GM12801 (cell line): ENCODE results near the gene ASIC4.

Experiments used
- TF ChIP-seq, protein P1 (sequence below): IDR thresholded peaks from one replicate; pipeline ENCODE4 v1.5.1; 2011; ENCODE audit warnings: control low read depth; ENCODE audit not compliant: insufficient read length; ENCODE audit errors: extremely low read depth

Gene ASIC4

DNA sequence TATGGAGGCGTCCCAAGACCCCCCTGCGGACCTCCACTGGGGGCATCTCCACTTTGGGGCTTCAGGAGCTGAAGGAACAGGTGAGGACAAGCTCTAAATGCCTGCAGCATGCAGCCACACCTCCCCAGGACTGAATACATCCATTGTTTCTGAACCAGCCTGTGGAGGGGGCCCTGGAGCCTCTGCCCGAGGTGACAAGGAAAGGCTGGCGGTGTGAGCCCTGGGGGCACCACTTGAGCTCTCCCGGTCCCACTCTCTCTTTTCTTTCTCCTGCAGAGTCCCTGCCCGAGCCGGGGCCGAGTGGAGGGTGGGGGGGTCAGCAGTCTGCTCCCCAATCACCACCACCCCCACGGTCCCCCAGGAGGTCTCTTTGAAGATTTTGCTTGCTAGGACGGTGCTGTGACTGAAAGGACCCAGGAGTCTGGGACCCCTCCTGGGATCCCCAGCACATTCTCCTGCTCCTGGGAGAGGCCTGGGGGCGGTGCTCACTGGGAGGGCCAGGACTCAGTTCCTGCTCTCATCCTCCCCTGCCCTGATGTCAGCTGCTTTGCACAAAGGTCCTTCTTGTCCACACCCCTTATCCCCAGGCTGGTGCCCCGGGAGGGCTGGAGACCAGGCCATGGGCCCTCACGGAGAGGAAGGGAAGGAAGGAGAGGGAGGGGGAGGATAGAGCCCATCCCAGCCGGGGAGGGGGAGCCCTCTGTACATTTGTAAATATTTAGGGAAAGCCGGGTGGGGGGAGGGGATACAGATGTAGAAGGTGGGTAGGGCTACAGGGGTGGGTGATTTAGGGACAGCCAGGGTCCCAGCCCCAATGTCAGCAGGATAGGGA lies 23.6 kb downstream of the ASIC4 start:
- TF ChIP-seq, protein P1, sequence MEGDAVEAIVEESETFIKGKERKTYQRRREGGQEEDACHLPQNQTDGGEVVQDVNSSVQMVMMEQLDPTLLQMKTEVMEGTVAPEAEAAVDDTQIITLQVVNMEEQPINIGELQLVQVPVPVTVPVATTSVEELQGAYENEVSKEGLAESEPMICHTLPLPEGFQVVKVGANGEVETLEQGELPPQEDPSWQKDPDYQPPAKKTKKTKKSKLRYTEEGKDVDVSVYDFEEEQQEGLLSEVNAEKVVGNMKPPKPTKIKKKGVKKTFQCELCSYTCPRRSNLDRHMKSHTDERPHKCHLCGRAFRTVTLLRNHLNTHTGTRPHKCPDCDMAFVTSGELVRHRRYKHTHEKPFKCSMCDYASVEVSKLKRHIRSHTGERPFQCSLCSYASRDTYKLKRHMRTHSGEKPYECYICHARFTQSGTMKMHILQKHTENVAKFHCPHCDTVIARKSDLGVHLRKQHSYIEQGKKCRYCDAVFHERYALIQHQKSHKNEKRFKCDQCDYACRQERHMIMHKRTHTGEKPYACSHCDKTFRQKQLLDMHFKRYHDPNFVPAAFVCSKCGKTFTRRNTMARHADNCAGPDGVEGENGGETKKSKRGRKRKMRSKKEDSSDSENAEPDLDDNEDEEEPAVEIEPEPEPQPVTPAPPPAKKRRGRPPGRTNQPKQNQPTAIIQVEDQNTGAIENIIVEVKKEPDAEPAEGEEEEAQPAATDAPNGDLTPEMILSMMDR: no peak

DNA sequence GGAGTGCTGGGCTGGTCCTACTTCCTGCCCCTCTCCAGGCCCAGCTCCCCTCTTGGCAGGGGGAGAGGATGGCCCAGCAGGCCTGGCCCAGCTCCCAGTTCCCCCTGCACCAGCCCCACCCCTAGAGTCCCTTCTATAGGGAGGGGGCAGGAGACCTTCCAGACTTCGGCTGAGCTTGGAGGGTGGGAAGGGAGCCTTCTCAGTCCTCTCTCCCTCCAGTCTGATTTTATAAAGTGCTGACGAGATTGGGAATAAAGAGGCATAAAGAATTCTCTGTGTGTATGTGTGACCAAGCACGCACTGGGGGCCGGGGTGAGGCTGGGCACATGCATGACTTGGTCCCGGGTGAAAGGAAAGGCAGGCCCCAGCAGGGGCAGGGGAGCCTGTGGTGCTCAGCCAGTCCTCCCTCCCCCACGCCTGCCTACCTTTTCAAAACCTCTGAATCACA lies 24.2 kb downstream of the ASIC4 start:
- TF ChIP-seq, protein P1: no peak

DNA sequence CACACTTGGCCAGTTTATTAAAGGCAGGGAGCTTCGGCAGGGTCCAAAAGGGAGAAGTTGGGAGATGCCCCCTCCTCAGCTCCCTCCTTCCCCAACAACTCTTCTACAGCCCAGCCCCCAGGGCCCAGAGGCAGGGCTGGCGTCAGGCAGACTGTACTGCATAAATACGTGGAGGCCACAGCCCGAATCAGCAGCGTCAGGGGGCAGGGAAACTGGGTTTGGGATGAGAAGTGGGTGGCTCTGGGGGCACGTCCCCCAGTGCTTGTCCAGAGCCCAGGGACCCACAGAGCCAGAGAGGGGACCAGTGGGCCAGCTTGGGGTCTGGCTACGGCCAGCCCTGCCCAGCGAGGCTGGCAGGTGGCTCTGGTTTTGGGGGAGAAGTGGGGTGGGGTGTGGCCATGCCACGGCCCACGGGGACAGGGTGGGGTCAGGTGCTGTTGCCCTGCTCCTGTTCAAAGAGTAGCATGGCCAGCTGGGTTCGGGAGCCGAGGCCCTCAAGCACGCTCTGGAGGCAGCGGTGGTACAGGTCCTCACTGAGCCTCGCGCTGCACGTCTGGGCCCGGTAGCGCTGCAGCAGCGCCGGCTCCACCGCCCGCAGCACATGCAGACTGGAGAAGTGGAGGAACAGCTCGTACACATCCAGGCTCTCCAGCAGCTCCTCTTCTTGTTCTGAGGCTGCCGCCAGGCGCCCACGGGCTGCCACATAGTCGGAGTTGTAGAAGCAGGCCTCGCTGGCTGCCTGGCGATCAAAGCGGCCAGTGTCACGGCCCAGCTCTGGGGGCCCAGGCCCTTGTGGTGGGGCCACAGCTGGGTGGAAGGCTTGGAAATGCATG lies 24.9 kb downstream of the ASIC4 start:
- TF ChIP-seq, protein P1: no peak

DNA sequence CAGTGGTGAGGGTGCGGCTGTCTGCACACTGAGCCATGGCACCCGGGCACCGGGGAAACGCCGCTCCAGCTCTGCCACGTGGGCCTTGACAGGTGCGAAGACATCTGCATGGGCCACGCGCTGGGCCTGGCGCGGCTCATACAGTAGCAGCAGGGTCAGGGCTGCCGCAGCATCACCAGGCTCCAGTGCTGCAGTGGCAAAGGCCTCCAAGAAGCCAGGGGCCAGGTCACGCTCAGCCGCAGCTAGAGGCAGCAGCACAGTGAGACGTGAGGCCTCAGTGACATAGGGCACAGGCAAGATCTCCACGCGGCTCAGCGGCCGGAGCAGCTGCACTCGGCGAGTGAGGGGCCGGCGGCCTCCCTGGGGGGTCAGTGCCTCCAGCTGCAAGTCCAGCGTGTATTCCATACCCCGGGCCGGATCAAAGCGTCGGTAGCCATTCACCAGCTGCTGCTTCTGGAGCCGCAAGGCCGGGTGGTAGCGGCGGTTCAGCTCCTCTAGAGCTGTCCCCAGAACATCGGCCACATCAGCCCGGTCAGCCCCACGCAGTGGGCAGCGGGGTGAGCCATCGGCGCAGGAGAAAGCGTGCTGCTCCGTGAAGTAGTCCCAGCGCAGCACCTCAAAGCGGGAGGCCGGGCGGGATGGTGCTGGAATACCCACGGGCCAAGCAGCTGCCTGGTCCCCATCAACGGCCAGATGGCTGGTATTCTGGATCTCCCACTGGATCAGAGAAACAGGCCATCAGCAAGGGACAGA lies 25.8 kb downstream of the ASIC4 start:
- TF ChIP-seq, protein P1: no peak

DNA sequence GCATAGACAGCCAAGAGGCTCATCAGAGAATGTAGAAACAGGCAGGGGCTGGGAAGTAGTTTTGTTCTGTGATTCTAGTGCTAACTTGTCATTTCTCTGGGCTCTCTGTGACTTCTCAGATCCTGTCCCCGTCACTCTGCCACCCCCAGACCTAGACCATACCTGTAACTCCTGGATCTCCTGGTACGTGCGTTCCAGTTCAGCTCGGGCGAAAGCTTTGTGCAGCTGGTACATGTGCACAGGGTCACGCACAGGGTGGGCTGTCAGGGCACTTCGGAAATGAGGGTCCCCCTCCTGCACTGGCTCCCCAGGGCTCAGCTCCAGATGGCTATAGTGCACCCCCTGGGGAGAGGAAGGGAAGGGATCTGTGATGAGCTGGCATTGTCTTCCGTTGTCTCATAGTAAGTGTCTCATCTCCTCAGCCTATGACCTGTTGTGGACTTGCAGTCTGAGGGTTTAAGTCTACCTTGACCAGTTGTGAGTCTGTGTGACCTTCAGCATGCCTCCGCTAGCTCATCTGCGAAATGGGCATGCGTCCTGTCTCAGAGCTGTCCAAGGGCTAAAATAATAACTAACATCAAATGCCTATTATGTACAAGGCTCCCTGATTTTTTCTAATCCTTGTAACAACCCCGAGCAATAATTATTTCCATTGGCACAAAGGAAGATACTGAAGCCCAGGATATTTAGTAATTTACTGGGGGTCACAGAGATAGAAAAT lies 26.7 kb downstream of the ASIC4 start:
- TF ChIP-seq, protein P1: no peak

DNA sequence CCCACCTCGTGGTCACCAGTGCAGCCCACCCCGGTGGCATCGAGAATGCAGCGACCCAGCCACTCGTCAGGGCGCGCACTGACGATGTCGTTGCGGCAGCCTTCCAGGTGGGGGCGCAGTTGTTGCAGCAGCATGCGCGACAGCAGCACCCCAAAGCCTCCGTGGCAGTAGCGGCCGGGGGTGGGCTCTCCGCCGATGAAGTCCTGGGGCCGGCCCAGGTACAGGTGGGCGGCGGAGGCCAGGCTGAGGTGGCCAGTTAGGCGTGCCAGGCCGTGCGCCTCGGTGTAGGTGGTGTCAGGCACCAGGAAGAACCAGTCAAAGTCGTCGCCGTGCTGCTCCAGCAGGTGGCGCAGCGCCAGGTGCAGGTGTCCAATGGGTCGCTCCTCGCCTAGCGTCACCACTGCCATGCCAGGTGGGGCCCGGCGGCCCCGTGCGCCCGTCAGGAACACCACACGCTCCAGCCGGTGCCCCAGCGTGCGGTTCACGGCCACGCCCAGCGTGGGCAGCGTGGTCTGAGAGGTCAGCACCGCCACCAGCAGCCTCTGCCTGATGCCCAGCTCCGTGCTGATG lies 27.4 kb downstream of the ASIC4 start:
- TF ChIP-seq, protein P1: no peak
